Rectal smooth muscle tissue (tissue), 1 donor: ENCODE measurements around the gene GVQW3.

ENCODE experiments used
- H3K27ac ChIP-seq: one replicate; pipeline ENCODE4 v1.7.0; 2013; ENCODE audit warnings: low read depth, low read length, inconsistent platforms
- H3K27me3 ChIP-seq: one replicate; pipeline ENCODE4 v1.7.0; 2013; ENCODE audit warnings: low read length; ENCODE audit not compliant: control insufficient read depth, insufficient read depth
- H3K36me3 ChIP-seq: one replicate; pipeline ENCODE4 v1.7.0; 2013; ENCODE audit warnings: low read length; ENCODE audit not compliant: control insufficient read depth, insufficient read depth
- H3K4me1 ChIP-seq: one replicate; pipeline ENCODE4 v1.7.0; 2013; ENCODE audit warnings: low read length; ENCODE audit not compliant: control insufficient read depth, insufficient read depth
- H3K4me3 ChIP-seq: one replicate; pipeline ENCODE4 v1.7.0; 2013; ENCODE audit warnings: low read length
- H3K9ac ChIP-seq: one replicate; pipeline ENCODE4 v1.7.0; 2013; ENCODE audit warnings: low read length

The GVQW3 gene

DNA sequence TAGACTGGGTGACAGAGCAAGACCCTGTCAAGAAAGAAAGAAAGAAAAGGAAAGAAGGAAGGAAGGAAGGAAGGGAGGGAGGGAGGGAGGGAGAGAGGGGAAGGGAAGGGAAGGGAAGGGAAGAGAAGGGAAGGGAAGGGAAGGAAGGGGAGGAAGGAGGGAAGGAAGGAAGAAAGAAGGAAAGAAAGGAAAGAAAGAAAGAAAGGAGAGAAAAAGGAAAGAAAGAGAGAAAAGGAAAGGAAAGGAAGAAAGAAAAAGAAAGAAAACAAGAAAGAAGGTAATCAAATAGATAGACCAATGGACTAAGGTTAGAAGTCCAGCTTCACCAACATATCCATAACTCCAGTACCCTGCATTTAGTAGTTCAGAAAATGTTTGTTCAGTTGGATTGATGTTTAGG, 45.5 kb downstream of the GVQW3 start:
- Histone ChIP-seq H3K27me3 (no peaks in the 10 kb centered on the region), H3K9ac (no peak overlapping the region), H3K4me3 (no peak overlapping the region), H3K36me3 (no peaks in the 10 kb centered on the region), H3K4me1 (no peaks in the 10 kb centered on the region), H3K27ac (no peak overlapping the region)

DNA sequence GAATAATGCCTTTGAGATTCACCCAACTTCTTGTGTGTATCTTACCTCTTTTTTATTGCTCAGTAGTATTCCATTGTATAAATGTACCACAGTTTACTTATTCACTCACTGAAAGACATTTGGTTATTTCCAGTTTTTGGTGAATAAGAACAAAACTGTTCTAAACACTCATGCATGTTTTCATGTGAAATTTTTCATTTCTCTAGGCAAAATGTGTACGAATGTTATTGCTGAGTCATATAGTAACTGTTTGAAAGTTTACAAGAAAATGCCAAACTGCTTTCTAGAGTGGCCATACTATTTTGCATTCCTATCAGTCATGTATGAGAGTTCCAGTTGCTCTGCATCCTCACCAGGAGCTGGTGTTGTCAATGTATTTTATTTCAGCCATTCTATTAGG, 54.9 kb downstream of the GVQW3 start:
- Histone ChIP-seq H3K27me3 (no peaks in the 10 kb centered on the region), H3K27ac (no peak overlapping the region), H3K4me3 (no peak overlapping the region), H3K36me3 (no peaks in the 10 kb centered on the region), H3K4me1 (no peaks in the 10 kb centered on the region), H3K9ac (no peak overlapping the region)

DNA sequence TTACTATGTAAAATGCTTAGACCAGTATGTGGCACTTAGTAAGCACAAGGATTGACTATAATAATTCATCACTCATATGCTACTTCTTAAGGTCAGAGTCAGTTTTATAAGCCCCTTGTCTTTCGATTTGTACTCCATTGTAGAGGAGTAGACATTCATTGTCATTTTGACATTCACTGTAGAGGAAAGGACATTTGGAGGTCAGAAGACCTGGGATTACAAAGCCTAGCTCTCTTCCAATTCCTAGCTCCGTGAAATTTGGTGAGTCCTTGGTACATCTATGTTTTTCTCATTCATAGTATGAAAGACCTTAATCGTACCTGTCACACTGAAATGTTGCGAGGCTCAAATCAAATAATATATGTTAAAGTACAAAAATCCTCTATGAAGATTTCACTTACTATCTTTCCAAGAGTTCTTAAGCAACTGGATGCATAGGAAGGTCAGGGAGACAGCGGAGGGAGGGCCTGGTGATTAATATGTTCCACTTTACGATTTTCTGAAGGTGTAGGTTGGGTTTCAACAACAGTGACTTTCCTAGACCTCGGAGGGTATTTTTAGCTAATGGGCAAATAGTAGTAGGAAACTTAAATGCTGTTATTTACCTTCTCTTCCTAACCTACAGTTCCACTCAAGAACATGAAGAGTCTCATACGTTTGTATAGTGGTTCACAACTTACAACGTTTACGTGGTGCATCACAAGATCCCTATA, 62.3 kb downstream of the GVQW3 start:
- Histone ChIP-seq H3K4me1 (peaks cover 4% of the 10 kb centered on the region), H3K9ac (peak overlapping the region; percentile 6), H3K36me3 (no peaks in the 10 kb centered on the region), H3K4me3 (peak overlapping the region; percentile 99), H3K27ac (no peak overlapping the region), H3K27me3 (no peaks in the 10 kb centered on the region)

DNA sequence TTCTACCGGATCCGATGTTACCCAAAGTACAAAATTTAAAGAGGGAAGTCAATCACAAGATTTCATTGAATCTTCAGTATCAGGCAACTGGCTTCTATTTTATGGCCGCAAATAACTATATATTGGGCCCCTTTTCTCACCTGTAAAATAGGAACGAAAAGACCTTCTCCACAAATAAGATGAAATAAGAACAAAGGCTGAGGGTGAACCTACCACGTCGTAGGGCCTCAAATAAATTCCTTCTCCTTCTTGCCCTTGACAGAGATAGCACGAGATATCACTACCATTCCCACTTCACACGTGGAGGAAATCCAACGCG, 62.9 kb downstream of the GVQW3 start:
- Histone ChIP-seq H3K36me3 (no peaks in the 10 kb centered on the region), H3K4me1 (peaks cover 4% of the 10 kb centered on the region), H3K27me3 (no peaks in the 10 kb centered on the region), H3K4me3 (peak overlapping the region; percentile 99), H3K27ac (peak overlapping the region; percentile 98), H3K9ac (peak overlapping the region; percentile 100)

GRCh38 chr11:76444384-76445120, 63.4 kb downstream of the GVQW3 start, which contains the start of gene EMSY:
TSS of gene EMSY (plus strand) at chr11:76445018. CDS start at chr11:76446939, 1,921 bp downstream.
- Histone ChIP-seq H3K4me3 (peak within 1 kb of the TSS; percentile 99), H3K4me1 (peaks cover 4% of the 10 kb centered on the region), H3K9ac (peak within 1 kb of the TSS; percentile 100), H3K27me3 (no peaks in the 10 kb centered on the region), H3K27ac (peak within 1 kb of the TSS; percentile 98), H3K36me3 (no peaks in the 10 kb centered on the region)

- peaks cover 4% of the 10 kb centered on the region for H3K4me1 ChIP-seq
- peak overlapping the region; percentile 89 for H3K9ac ChIP-seq
- H3K27ac ChIP-seq, result peak overlapping the region; percentile 98
- no peaks in the 10 kb centered on the region for H3K27me3 ChIP-seq
- H3K4me3 ChIP-seq, result peak overlapping the region; percentile 99
- peaks cover 4% of the 10 kb centered on the region for H3K36me3 ChIP-seq
Measured at GRCh38 chr11:76445121-76446084, 64.3 kb downstream of the GVQW3 start.

DNA sequence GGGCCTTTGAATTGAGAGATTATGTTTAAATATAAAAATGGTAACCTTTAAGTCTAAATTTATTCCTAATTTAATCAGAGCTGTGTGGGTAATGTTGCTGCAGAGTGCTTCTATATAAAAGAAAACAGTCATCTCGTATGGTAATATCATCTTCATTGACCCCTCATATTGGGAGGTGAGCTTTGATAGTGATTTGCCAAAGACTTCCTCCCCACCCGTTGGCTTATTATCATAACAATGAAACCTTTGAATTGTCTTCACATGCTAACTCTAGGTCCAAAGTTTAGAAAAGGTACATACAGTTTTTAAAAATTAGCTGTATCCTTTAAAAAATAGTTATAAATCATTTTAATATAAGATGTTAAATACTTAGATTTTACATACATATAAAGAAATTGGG, 67.4 kb downstream of the GVQW3 start:
- Histone ChIP-seq H3K27me3 (no peaks in the 10 kb centered on the region), H3K36me3 (peaks cover 4% of the 10 kb centered on the region), H3K9ac (no peak overlapping the region), H3K4me1 (peaks cover 3% of the 10 kb centered on the region), H3K27ac (no peak overlapping the region), H3K4me3 (no peak overlapping the region)

- Histone ChIP-seq H3K9ac (no peak overlapping the region), H3K4me1 (no peaks in the 10 kb centered on the region), H3K4me3 (no peak overlapping the region), H3K27ac (no peak overlapping the region), H3K36me3 (peaks cover 6% of the 10 kb centered on the region), H3K27me3 (no peaks in the 10 kb centered on the region)
Measured at GRCh38 chr11:76453248-76453647, 72.1 kb downstream of the GVQW3 start.

GRCh38 chr11:76455331-76455730, 74.2 kb downstream of the GVQW3 start:
- H3K27ac ChIP-seq, result no peak overlapping the region
- H3K9ac ChIP-seq, result no peak overlapping the region
- H3K27me3 ChIP-seq, result no peaks in the 10 kb centered on the region
- no peak overlapping the region for H3K4me3 ChIP-seq
- H3K4me1 ChIP-seq, result no peaks in the 10 kb centered on the region
- peaks cover 5% of the 10 kb centered on the region for H3K36me3 ChIP-seq

- H3K4me1 ChIP-seq, result no peaks in the 10 kb centered on the region
- no peaks in the 10 kb centered on the region for H3K27me3 ChIP-seq
- H3K36me3 ChIP-seq, result peaks cover 5% of the 10 kb centered on the region
- no peak overlapping the region for H3K9ac ChIP-seq
- H3K4me3 ChIP-seq, result no peak overlapping the region
- H3K27ac ChIP-seq, result no peak overlapping the region
Measured at GRCh38 chr11:76455931-76456330, 74.8 kb downstream of the GVQW3 start.

DNA sequence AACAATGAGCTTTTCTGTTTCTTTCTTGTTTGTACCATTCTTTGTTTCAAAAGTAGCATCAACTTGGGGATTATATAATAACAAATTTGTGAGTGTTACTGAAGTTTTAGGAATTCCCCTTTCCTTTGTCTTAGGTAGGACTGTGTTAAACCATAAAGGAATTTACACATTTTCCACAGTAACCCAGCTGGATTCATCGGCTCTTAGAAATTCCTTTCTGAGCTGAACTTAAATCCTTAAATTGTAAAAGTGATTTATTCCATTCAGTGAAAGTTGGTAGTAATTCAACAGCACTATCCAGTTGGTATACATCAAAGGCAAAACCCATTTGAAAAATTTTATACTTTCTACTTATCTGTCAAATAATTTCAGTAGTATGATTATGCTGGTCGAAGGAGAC, 75.4 kb downstream of the GVQW3 start:
- peaks cover 5% of the 10 kb centered on the region for H3K36me3 ChIP-seq
- H3K27ac ChIP-seq, result no peak overlapping the region
- H3K4me3 ChIP-seq, result no peak overlapping the region
- H3K9ac ChIP-seq, result no peak overlapping the region
- H3K4me1 ChIP-seq, result no peaks in the 10 kb centered on the region
- no peaks in the 10 kb centered on the region for H3K27me3 ChIP-seq
